HG03342 (cell line): ENCODE measurements around the gene YPEL5.
"Not testable (repeated sequence)": the region's sequence is repeated elsewhere in the genome, so short reads cannot be mapped to it uniquely, and the experiment has no call there.

ENCODE experiments used
- ATAC-seq: cut with Tn5 transposase; IDR thresholded peaks from one replicate; pipeline ENCODE4 v1.9.1; 2021; ENCODE audit warnings: mild to moderate bottlenecking, moderate library complexity; ENCODE audit not compliant: unreplicated experiment

The YPEL5 gene

GRCh38 chr2:30136764-30137444 lies 9.9 kb upstream of the YPEL5 start:
- no peak for ATAC-seq

- ATAC-seq = peak; percentile 63
Measured at GRCh38 chr2:30139131-30139870, 7.5 kb upstream of the YPEL5 start.

- no peak for ATAC-seq
Measured at GRCh38 chr2:30141136-30141535, 5.7 kb upstream of the YPEL5 start.

- no peak for ATAC-seq
Measured at GRCh38 chr2:30144260-30144659, 2.5 kb upstream of the YPEL5 start.

- ATAC-seq = not testable (repeated sequence)
Measured at GRCh38 chr2:30144951-30145350, 1.9 kb upstream of the YPEL5 start.

- no peak for ATAC-seq
Measured at GRCh38 chr2:30145826-30146336, 926 bp upstream of the YPEL5 start.

GRCh38 chr2:30147196-30147714 lies 448 bp downstream of the YPEL5 start:
- no peak for ATAC-seq

- ATAC-seq = peak; percentile 18
Measured at GRCh38 chr2:30147715-30148610, 1.2 kb downstream of the YPEL5 start.

- ATAC-seq = no peak
Measured at GRCh38 chr2:30148850-30149249, 2.0 kb downstream of the YPEL5 start.

- ATAC-seq = no peak
Measured at GRCh38 chr2:30149513-30149912, 2.7 kb downstream of the YPEL5 start.

- ATAC-seq = no peak
Measured at GRCh38 chr2:30149976-30150375, 3.2 kb downstream of the YPEL5 start.

GRCh38 chr2:30150786-30151185 lies 4.0 kb downstream of the YPEL5 start:
- ATAC-seq = no peak

GRCh38 chr2:30152385-30152784 lies 5.6 kb downstream of the YPEL5 start:
- ATAC-seq = no peak

GRCh38 chr2:30155202-30155601 lies 8.4 kb downstream of the YPEL5 start:
- ATAC-seq = no peak

- no peak for ATAC-seq
Measured at GRCh38 chr2:30155889-30156658, 9.3 kb downstream of the YPEL5 start.

- ATAC-seq = no peak
Measured at GRCh38 chr2:30157616-30158015, 10.8 kb downstream of the YPEL5 start.

GRCh38 chr2:30159766-30160165 lies 13.0 kb downstream of the YPEL5 start:
- ATAC-seq = no peak

- no peak for ATAC-seq
Measured at GRCh38 chr2:30161929-30162706, 15.3 kb downstream of the YPEL5 start.

GRCh38 chr2:30162806-30163205 lies 16.0 kb downstream of the YPEL5 start:
- ATAC-seq = no peak
